Left ventricle myocardium inferior (tissue), 1 donor: Measurements from ENCODE around the gene STX1B. TPM values are rescaled to one million over a fixed set of nuclear protein-coding genes. Genes with fewer than 3 reads are reported as not detected.

Experiments
- DNase-seq: peaks from one replicate; pipeline ENCODE4 v3.0.0-alpha.2; 2020
- H3K27ac ChIP-seq: fragments of 200-600 bp; replicated peaks from 2 replicates; pipeline ENCODE4 v1.8.0; 2021
- H3K27me3 ChIP-seq: fragments of 200-600 bp; 2 replicates; pipeline ENCODE4 v1.8.0; 2021; ENCODE audit warnings: low read depth
- H3K36me3 ChIP-seq: fragments of 200-600 bp; 2 replicates; pipeline ENCODE4 v1.8.0; 2021
- H3K4me1 ChIP-seq: fragments of 200-600 bp; 2 replicates; pipeline ENCODE4 v1.8.0; 2021
- H3K4me3 ChIP-seq: fragments of 200-600 bp; 2 replicates; pipeline ENCODE4 v1.8.0; 2021; ENCODE audit warnings: mild to moderate bottlenecking, moderate library complexity
- H3K9me3 ChIP-seq: fragments of 200-600 bp; replicated peaks from 2 replicates; pipeline ENCODE4 v1.8.0; 2021
- intact Hi-C: fragments of 100-400 bp; cut with micrococcal nuclease; formaldehyde crosslinking; loops from one replicate; pipeline ENCODE4 v1.11.0; 2022
- total RNA-seq: library from RNA; stranded (reverse); fragmentation: NEBNext Ultra II Directional; extraction: Animal tissue kit (Norgen Biotek cat#: 25700); gene quantifications from one replicate; pipeline ENCODE4 v1.2.1, GENCODE V29; 2021
- TF ChIP-seq, protein P1 (sequence below): fragments of 200-600 bp; IDR thresholded peaks from 2 replicates; pipeline ENCODE4 v1.8.0; 2021; ENCODE audit warnings: antibody characterized with exemption, mild to moderate bottlenecking, borderline replicate concordance
- donor health status: DM: no; HTN: yes; CAD: no; lungs with severe emphysema.

STX1B gene
- total RNA-seq, 1 donor from 2014 or later: 0.77 TPM

- Histone ChIP-seq H3K27ac (no peak overlapping the region), H3K27me3 (no peaks in the 10 kb centered on the region), H3K9me3 (no peaks in the 10 kb centered on the region), H3K4me1 (peaks cover 17% of the 10 kb centered on the region), H3K4me3 (no peak overlapping the region), H3K36me3 (peaks cover 44% of the 10 kb centered on the region)
- intact Hi-C loops: loop anchor here (10.0 kb wide), 2 partner anchors 161 to 471 kb away; partner anchors contain the start of gene ARMC5
- TF ChIP-seq, protein P1, sequence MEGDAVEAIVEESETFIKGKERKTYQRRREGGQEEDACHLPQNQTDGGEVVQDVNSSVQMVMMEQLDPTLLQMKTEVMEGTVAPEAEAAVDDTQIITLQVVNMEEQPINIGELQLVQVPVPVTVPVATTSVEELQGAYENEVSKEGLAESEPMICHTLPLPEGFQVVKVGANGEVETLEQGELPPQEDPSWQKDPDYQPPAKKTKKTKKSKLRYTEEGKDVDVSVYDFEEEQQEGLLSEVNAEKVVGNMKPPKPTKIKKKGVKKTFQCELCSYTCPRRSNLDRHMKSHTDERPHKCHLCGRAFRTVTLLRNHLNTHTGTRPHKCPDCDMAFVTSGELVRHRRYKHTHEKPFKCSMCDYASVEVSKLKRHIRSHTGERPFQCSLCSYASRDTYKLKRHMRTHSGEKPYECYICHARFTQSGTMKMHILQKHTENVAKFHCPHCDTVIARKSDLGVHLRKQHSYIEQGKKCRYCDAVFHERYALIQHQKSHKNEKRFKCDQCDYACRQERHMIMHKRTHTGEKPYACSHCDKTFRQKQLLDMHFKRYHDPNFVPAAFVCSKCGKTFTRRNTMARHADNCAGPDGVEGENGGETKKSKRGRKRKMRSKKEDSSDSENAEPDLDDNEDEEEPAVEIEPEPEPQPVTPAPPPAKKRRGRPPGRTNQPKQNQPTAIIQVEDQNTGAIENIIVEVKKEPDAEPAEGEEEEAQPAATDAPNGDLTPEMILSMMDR: no peak
- no peak for DNase-seq
Observed at GRCh38 chr16:30983898-30984610, 26.4 kb downstream of the STX1B start.

- TF ChIP-seq, protein P1: no peak
- Histone ChIP-seq H3K27ac (peak overlapping the region; percentile 23), H3K36me3 (peaks cover 51% of the 10 kb centered on the region)
Observed at GRCh38 chr16:30983289-30983889, 27.0 kb downstream of the STX1B start.

DNA sequence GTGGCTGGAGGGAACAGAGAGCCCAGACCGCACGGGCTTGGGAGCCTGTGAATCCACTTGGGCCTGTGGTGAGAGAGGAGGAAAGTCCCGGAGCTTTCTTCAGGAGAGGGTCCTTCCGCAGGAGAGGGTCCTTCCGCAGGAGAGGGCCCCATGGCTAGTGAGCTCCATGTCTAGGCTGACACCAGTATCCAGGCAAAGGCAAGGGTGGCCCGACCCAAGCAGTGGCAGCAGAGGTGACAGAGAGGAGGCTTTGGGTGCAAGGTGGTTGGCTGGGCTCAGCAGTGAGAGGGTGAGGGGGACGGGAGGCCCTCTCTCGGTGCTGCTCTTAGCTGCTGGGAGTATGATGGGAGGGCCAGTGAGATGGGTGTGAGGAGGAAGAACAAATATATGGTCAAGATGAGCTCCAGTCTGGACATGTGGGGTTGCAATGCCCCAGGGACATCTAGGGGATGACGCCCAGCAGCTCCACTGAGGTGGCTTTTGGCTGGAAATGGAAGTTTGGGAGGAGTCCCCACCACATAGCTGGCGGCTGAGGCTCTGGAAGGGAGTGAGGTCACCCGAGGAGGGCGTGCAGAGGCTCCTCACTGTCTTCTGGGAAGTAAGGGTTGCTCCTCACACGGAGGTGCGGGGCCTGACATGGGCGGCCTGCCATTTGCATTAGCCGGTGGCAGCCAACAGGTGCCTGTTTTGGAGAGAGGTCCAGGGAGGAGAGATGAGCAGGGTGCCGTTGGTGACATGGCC lies 27.7 kb downstream of the STX1B start:
- H3K4me3 ChIP-seq: no peak overlapping the region
- H3K4me1 ChIP-seq: peaks cover 17% of the 10 kb centered on the region
- H3K27me3 ChIP-seq: no peaks in the 10 kb centered on the region
- peak overlapping the region; percentile 23 for H3K27ac ChIP-seq
- intact Hi-C loops: loop anchor here (10.0 kb wide), 2 partner anchors 162 to 472 kb away; partner anchors contain the start of gene ARMC5
- TF ChIP-seq, protein P1: no peak
- peaks cover 58% of the 10 kb centered on the region for H3K36me3 ChIP-seq
- DNase-seq: no peak
- H3K9me3 ChIP-seq: no peaks in the 10 kb centered on the region

More at GRCh38 chr16:30983289-30983889, 27.0 kb downstream of the STX1B start:
- no peaks in the 10 kb centered on the region for H3K9me3 ChIP-seq
- H3K4me3 ChIP-seq: no peak overlapping the region
- intact Hi-C loops: loop anchor here (10.0 kb wide), 2 partner anchors 161 to 471 kb away; partner anchors contain the start of gene ARMC5
- no peak for DNase-seq
- no peaks in the 10 kb centered on the region for H3K27me3 ChIP-seq
- peaks cover 17% of the 10 kb centered on the region for H3K4me1 ChIP-seq

GRCh38 chr16:30980959-30981358 lies 29.5 kb downstream of the STX1B start:
- TF ChIP-seq, protein P1: no peak
- intact Hi-C loops: loop anchor here (10.0 kb wide), 2 partner anchors 164 to 474 kb away; partner anchors contain the start of gene ARMC5
- no peaks in the 10 kb centered on the region for H3K27me3 ChIP-seq
- H3K4me1 ChIP-seq: peaks cover 14% of the 10 kb centered on the region
- H3K27ac ChIP-seq: no peak overlapping the region
- no peak for DNase-seq
- H3K36me3 ChIP-seq: peaks cover 75% of the 10 kb centered on the region
- no peaks in the 10 kb centered on the region for H3K9me3 ChIP-seq
- H3K4me3 ChIP-seq: no peak overlapping the region

GRCh38 chr16:30980434-30980833 lies 30.0 kb downstream of the STX1B start:
- Histone ChIP-seq H3K4me3 (no peak overlapping the region), H3K9me3 (no peaks in the 10 kb centered on the region), H3K27ac (no peak overlapping the region), H3K36me3 (peaks cover 80% of the 10 kb centered on the region), H3K4me1 (peaks cover 9% of the 10 kb centered on the region), H3K27me3 (no peaks in the 10 kb centered on the region)
- intact Hi-C loops: loop anchor here (10.0 kb wide), 2 partner anchors 164 to 474 kb away; partner anchors contain the start of gene ARMC5
- DNase-seq: no peak
- TF ChIP-seq, protein P1: no peak
